Gastrocnemius medialis (tissue), 4 donors: ENCODE results near the gene HECTD4.

Experiments
- POLR2A ChIP-seq, 2 donors: fragments of 450-650 bp; IDR thresholded peaks; one replicate each; pipeline ENCODE4 v1.6.1; 2017; ENCODE audit warnings: antibody characterized with exemption in 2 of 2, mild to moderate bottlenecking in 2 of 2, moderate library complexity in 2 of 2
- TF ChIP-seq, protein P1 (sequence below), 5 experiments: fragments of 450-650 bp in 3 of 5; fragments of 200-600 bp in 2 of 5; sonication (generic) in 2 of 5; IDR thresholded peaks in 4 of 5; conservative IDR thresholded peaks in 1 of 5; 1 replicate in 4 of 5; 2 replicates in 1 of 5; pipeline ENCODE4 v1.5.1; 2016 to 2019; ENCODE audit warnings: antibody characterized with exemption in 5 of 5, mild to moderate bottlenecking in 3 of 5, moderate library complexity in 3 of 5

DNA sequence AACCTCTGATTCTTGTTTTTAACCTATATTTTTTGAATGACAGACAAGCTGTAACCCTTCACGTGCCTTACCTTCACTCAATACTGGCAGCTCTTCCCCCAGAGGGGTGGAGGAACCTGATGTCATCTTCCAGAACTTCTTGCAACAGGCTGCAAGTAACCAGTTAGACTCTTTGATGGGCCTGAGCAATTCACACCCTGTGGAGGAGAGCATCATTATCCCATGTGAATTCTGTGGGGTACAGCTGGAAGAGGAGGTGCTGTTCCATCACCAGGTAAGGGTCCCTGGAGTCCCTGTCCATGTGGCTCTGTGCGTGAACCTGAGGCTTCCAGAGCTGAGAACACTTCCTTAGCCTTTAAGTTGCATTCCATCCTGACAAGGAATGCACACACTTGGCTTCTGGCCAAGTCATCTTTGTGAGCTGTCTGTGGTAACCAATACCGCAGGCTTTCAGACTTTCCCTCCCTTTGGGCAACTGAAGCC lies 234.2 kb downstream of the HECTD4 start:
- TF ChIP-seq, protein P1, sequence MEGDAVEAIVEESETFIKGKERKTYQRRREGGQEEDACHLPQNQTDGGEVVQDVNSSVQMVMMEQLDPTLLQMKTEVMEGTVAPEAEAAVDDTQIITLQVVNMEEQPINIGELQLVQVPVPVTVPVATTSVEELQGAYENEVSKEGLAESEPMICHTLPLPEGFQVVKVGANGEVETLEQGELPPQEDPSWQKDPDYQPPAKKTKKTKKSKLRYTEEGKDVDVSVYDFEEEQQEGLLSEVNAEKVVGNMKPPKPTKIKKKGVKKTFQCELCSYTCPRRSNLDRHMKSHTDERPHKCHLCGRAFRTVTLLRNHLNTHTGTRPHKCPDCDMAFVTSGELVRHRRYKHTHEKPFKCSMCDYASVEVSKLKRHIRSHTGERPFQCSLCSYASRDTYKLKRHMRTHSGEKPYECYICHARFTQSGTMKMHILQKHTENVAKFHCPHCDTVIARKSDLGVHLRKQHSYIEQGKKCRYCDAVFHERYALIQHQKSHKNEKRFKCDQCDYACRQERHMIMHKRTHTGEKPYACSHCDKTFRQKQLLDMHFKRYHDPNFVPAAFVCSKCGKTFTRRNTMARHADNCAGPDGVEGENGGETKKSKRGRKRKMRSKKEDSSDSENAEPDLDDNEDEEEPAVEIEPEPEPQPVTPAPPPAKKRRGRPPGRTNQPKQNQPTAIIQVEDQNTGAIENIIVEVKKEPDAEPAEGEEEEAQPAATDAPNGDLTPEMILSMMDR (IDR thresholded peaks at IDR 0.05 in 4 of 5, conservative IDR thresholded peaks at IDR 0.05 in 1 of 5), result no peak
- no peak for TF ChIP-seq POLR2A (IDR thresholded peaks at IDR 0.05)
